Testis (tissue), 2 donors: ENCODE measurements around the gene NRIP1.
"Not testable (repeated sequence)": the region's sequence is repeated elsewhere in the genome, so short reads cannot be mapped to it uniquely, and the experiment has no call there.

Source experiments
- CTCF ChIP-seq, 3 experiments: fragments of 450-650 bp in 2 of 3; fragments of 200-600 bp in 1 of 3; sonication (generic) in 1 of 3; IDR thresholded peaks; one replicate each; pipeline ENCODE4 v1.5.1; 2016 to 2019; ENCODE audit warnings: antibody characterized with exemption in 3 of 3, mild to moderate bottlenecking in 2 of 3, moderate library complexity in 1 of 3
- POLR2A ChIP-seq: fragments of 450-650 bp; IDR thresholded peaks from one replicate; pipeline ENCODE4 v1.6.1; 2017; ENCODE audit warnings: antibody characterized with exemption, mild to moderate bottlenecking, moderate library complexity

DNA sequence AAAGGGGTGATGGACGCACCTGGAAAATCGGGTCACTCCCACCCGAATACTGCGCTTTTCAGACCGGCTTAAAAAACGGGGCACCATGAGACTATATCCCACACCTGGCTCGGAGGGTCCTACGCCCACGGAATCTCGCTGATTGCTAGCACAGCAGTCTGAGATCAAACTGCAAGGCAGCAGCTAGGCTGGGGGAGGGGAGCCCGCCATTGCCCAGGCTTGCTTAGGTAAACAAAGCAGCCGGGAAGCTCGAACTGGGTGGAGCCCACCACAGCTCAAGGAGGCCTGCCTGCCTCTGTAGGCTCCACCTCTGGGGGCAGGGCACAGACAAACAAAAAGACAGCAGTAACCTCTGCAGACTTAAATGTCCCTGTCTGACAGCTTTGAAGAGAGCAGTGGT is 137.5 kb downstream of the NRIP1 start:
- not testable (repeated sequence) for TF ChIP-seq CTCF (IDR thresholded peaks at IDR 0.05); POLR2A
